ENCODE results near the gene ANAPC16. TPM values are rescaled to one million over a fixed set of nuclear protein-coding genes. Genes with fewer than 3 reads are reported as not detected.

Gene ANAPC16
- total and polyA plus RNA-seq, 2 experiments from 2014 or later: 77.5 to 126 TPM

DNA sequence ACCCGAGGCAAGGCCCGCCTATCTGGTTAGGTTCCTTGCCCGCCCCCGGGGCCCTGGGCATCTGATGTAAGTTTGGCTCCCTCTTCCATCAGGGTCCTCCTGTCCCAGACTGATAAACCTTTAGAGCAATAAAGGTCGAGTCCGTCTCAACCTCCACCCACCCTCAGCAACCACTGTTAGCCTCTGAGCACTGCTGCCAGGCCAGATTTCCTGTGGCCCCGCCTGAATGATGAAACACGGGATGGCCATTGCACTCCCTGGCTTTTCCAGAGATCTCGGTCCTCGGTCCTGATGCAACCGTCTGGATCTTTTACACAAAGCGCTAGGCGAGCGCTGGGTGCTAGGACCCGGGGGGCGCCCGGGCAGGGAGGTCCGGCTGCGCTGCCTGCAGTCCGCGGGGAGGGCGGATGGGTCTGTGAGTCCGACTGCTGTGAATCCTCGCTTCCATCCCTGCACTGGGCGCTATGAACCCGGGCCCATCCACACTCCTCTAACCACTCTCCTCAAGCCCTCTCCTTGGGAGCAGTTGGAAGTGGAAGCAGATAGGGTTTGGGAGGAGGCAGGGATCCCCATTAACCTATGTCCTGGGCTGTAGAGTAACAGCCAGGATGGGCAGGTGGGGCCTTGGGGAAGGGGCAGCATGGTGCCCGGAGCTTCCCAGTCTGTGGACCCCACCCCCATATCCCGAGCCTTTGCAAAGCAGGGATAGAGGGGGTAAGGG lies 57.0 kb downstream of the ANAPC16 start (continued):
- TF ChIP-seq, protein P1, sequence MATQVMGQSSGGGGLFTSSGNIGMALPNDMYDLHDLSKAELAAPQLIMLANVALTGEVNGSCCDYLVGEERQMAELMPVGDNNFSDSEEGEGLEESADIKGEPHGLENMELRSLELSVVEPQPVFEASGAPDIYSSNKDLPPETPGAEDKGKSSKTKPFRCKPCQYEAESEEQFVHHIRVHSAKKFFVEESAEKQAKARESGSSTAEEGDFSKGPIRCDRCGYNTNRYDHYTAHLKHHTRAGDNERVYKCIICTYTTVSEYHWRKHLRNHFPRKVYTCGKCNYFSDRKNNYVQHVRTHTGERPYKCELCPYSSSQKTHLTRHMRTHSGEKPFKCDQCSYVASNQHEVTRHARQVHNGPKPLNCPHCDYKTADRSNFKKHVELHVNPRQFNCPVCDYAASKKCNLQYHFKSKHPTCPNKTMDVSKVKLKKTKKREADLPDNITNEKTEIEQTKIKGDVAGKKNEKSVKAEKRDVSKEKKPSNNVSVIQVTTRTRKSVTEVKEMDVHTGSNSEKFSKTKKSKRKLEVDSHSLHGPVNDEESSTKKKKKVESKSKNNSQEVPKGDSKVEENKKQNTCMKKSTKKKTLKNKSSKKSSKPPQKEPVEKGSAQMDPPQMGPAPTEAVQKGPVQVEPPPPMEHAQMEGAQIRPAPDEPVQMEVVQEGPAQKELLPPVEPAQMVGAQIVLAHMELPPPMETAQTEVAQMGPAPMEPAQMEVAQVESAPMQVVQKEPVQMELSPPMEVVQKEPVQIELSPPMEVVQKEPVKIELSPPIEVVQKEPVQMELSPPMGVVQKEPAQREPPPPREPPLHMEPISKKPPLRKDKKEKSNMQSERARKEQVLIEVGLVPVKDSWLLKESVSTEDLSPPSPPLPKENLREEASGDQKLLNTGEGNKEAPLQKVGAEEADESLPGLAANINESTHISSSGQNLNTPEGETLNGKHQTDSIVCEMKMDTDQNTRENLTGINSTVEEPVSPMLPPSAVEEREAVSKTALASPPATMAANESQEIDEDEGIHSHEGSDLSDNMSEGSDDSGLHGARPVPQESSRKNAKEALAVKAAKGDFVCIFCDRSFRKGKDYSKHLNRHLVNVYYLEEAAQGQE (IDR thresholded peaks at IDR 0.05; ENCODE audit: unreplicated experiment): peak; percentile 3
- no peak for TF ChIP-seq ZNF331 (CRISPR knock-in tag; IDR thresholded peaks at IDR 0.05; ENCODE audit: low read depth)

DNA sequence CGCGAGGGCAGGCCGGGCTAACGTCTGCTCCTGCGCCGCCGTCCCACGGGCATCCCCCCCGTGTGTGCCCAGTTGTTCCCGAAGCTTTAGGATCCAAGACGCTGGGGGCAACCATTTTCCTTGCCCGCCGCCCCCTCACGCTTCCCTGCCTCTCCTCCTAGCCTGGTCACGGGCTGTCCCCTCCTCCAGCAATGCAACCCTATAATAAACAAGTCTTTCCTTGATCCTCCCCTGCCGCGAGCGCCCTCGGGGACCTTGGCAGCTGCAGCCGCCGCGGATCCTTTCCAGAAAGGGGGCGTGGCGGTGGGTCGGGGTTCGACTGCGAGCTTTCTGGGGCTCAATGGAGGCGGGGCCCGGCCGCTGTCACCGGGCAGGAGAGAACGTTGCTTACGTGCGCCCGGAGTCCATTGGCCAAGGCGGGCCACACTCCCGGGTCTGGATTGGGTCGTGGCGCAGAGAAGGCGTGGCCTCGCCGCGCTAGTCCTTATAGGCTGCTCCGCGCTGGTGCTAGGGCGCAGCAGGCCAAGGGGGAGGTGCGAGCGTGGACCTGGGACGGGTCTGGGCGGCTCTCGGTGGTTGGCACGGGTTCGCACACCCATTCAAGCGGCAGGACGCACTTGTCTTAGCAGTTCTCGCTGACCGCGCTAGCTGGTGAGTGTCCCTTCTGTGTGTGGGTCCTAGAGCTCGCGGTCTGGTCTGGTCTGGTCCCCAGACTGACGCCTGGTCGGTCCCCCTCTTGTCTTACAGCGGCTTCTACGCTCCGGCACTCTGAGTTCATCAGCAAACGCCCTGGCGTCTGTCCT lies 57.8 kb downstream of the ANAPC16 start, which contains the start of gene DDIT4:
TSS of gene DDIT4 (plus strand) at position 515 of the 803 bp plus-strand sequence. CDS start 293 bp downstream, outside the sequence.
- Histone ChIP-seq H2AFZ (no peak within 1 kb of the TSS), H4K20me1 (replicated peaks; ENCODE audit: insufficient read depth) (peaks cover 10% of the 10 kb centered on the region), H3K4me2 (peak within 1 kb of the TSS; percentile 96), H3K27ac (ENCODE audit: low read depth) (peak within 1 kb of the TSS; percentile 99), H3K4me3 (peak within 1 kb of the TSS; percentile 98), H3F3A (replicated peaks; ENCODE audit: low read depth) (peaks cover 25% of the 10 kb centered on the region; the same call in 1 of the 2 replicates), H3K9me2 (ENCODE audit: insufficient read depth) (0 out of 2 replicates have a peak, but pooled peaks cover 2% of the 10 kb centered on the region), H3K27me3 (ENCODE audit: insufficient read depth) (no peaks in the 10 kb centered on the region), H3K79me2 (replicated peaks; ENCODE audit: insufficient read depth) (peaks cover 22% of the 10 kb centered on the region), H3K36me3 (ENCODE audit: insufficient read depth) (peaks cover 6% of the 10 kb centered on the region), H3K4me1 (ENCODE audit: insufficient read depth) (peaks cover 34% of the 10 kb centered on the region)
- DNase-seq (ENCODE audit: low spot score) (peak; percentile 99), ATAC-seq (peak; percentile 86)
- Mint-ChIP-seq H3K4me1 (peaks cover 44% of the 10 kb centered on the region), H3K27me3 (ENCODE audit: insufficient read depth, low read depth, poor library complexity) (peaks cover 26% of the 10 kb centered on the region), H3K27ac (peak within 1 kb of the TSS; percentile 100), H3K9me3 (no peaks in the 10 kb centered on the region; the same call in 2 of the 3 replicates), H3K4me3 (peak within 1 kb of the TSS; percentile 92), H3K36me3 (ENCODE audit: low read depth) (peaks cover 39% of the 10 kb centered on the region)
- no peak for TF ChIP-seq NANOG (IDR thresholded peaks at IDR 0.05; ENCODE audit: borderline replicate concordance)
- TF ChIP-seq, protein P2, sequence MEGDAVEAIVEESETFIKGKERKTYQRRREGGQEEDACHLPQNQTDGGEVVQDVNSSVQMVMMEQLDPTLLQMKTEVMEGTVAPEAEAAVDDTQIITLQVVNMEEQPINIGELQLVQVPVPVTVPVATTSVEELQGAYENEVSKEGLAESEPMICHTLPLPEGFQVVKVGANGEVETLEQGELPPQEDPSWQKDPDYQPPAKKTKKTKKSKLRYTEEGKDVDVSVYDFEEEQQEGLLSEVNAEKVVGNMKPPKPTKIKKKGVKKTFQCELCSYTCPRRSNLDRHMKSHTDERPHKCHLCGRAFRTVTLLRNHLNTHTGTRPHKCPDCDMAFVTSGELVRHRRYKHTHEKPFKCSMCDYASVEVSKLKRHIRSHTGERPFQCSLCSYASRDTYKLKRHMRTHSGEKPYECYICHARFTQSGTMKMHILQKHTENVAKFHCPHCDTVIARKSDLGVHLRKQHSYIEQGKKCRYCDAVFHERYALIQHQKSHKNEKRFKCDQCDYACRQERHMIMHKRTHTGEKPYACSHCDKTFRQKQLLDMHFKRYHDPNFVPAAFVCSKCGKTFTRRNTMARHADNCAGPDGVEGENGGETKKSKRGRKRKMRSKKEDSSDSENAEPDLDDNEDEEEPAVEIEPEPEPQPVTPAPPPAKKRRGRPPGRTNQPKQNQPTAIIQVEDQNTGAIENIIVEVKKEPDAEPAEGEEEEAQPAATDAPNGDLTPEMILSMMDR (conservative IDR thresholded peaks at IDR 0.05; ENCODE audit: low read depth in 2 of 2): no peak
- TF ChIP-seq, protein P3, sequence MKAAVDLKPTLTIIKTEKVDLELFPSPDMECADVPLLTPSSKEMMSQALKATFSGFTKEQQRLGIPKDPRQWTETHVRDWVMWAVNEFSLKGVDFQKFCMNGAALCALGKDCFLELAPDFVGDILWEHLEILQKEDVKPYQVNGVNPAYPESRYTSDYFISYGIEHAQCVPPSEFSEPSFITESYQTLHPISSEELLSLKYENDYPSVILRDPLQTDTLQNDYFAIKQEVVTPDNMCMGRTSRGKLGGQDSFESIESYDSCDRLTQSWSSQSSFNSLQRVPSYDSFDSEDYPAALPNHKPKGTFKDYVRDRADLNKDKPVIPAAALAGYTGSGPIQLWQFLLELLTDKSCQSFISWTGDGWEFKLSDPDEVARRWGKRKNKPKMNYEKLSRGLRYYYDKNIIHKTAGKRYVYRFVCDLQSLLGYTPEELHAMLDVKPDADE (IDR thresholded peaks at IDR 0.05): peak; percentile 75
- TF ChIP-seq, protein P4, sequence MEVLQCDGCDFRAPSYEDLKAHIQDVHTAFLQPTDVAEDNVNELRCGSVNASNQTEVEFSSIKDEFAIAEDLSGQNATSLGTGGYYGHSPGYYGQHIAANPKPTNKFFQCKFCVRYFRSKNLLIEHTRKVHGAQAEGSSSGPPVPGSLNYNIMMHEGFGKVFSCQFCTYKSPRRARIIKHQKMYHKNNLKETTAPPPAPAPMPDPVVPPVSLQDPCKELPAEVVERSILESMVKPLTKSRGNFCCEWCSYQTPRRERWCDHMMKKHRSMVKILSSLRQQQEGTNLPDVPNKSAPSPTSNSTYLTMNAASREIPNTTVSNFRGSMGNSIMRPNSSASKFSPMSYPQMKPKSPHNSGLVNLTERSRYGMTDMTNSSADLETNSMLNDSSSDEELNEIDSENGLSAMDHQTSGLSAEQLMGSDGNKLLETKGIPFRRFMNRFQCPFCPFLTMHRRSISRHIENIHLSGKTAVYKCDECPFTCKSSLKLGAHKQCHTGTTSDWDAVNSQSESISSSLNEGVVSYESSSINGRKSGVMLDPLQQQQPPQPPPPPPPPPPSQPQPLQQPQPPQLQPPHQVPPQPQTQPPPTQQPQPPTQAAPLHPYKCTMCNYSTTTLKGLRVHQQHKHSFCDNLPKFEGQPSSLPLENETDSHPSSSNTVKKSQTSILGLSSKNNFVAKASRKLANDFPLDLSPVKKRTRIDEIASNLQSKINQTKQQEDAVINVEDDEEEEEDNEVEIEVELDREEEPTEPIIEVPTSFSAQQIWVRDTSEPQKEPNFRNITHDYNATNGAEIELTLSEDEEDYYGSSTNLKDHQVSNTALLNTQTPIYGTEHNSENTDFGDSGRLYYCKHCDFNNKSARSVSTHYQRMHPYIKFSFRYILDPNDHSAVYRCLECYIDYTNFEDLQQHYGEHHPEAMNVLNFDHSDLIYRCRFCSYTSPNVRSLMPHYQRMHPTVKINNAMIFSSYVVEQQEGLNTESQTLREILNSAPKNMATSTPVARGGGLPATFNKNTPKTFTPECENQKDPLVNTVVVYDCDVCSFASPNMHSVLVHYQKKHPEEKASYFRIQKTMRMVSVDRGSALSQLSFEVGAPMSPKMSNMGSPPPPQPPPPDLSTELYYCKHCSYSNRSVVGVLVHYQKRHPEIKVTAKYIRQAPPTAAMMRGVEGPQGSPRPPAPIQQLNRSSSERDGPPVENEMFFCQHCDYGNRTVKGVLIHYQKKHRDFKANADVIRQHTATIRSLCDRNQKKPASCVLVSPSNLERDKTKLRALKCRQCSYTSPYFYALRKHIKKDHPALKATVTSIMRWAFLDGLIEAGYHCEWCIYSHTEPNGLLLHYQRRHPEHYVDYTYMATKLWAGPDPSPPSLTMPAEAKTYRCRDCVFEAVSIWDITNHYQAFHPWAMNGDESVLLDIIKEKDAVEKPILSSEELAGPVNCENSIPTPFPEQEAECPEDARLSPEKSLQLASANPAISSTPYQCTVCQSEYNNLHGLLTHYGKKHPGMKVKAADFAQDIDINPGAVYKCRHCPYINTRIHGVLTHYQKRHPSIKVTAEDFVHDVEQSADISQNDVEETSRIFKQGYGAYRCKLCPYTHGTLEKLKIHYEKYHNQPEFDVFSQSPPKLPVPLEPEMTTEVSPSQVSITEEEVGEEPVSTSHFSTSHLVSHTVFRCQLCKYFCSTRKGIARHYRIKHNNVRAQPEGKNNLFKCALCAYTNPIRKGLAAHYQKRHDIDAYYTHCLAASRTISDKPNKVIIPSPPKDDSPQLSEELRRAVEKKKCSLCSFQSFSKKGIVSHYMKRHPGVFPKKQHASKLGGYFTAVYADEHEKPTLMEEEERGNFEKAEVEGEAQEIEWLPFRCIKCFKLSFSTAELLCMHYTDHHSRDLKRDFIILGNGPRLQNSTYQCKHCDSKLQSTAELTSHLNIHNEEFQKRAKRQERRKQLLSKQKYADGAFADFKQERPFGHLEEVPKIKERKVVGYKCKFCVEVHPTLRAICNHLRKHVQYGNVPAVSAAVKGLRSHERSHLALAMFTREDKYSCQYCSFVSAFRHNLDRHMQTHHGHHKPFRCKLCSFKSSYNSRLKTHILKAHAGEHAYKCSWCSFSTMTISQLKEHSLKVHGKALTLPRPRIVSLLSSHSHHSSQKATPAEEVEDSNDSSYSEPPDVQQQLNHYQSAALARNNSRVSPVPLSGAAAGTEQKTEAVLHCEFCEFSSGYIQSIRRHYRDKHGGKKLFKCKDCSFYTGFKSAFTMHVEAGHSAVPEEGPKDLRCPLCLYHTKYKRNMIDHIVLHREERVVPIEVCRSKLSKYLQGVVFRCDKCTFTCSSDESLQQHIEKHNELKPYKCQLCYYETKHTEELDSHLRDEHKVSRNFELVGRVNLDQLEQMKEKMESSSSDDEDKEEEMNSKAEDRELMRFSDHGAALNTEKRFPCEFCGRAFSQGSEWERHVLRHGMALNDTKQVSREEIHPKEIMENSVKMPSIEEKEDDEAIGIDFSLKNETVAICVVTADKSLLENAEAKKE (CRISPR knock-in tag; IDR thresholded peaks at IDR 0.05): no peak
- peak; percentile 77 for TF ChIP-seq CREB1 (CRISPR knock-in tag; IDR thresholded peaks at IDR 0.05; ENCODE audit: low read depth)
- TF ChIP-seq EZH2phosphoT487 (IDR thresholded peaks at IDR 0.05; ENCODE audit: unreplicated experiment): no peak

Data from GM23338 (cell line).